ENCODE data around the gene LMBRD1.
A peak's percentile ranks its signal among the peaks of the same experiment; 100 is the strongest.
"Not testable (repeated sequence)": the region's sequence is repeated elsewhere in the genome, so short reads cannot be mapped to it uniquely, and the experiment has no call there.

The LMBRD1 gene

DNA sequence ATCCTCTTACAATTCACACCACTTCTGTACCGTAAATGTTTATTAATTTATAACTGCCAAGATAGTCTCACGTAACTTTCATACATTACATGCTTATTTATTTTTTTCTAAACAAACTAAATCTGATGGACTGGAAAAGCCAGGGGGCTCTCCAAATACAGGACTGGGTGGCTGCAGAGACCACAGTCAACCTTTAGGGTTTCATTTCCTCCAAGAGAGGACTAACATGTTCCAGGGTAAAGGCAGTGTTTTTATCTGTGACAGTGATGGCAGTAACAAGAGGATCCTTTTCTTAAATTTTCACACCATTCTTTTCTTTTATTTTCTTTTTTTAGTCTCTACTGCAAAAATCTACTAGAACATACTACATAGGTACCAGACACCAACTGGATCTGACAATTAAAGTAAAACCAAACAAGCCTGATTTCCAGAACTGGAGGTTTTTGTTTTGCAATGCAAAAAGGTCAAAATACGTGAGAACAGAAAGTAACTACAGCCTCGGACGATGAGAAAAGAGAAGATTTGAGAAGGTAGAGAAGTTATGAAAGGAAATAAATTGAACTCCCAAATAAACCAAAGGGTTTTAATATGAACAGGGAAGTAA, 1.2 kb downstream of the LMBRD1 start:
- DNase-seq, result no peak

DNA sequence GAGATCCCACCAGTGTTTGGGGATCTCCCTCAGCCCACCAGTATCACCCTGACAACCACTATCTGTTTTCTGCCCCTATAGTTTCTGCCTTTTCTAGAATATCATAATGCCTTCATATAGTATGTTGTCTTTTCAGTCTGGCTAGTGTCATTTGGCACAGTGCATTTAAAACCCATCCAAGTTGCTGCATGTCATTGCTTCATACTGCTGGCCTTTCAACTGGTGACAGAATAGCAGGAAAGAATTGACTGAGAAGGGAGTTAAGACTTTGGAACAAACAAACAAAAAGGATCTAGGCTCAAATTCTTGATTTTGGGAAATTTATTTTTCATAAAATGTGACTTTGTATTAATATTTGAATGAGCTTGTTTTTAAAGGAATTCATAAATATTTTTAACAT, 4.5 kb downstream of the LMBRD1 start:
- DNase-seq, result no peak

DNA sequence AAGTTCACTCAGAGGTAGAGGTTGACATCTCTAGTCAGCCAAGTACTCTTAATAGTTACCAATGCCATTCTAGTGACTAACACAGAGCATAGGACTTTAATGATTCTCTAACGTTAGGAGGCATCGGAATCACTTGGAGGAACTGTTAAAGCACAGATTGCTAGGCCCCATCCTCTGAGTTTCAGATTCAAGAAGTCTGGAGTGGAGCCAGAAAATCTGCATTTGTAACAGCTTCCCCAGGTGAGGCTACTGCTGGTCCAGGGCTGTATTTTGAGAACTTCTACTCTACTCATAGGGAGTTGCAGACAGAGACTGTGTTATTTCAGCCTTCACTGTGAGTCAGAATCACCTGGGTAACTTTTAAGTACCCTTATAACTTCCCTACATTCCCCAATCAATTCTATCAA, 5.7 kb downstream of the LMBRD1 start:
- DNase-seq, result no peak

DNA sequence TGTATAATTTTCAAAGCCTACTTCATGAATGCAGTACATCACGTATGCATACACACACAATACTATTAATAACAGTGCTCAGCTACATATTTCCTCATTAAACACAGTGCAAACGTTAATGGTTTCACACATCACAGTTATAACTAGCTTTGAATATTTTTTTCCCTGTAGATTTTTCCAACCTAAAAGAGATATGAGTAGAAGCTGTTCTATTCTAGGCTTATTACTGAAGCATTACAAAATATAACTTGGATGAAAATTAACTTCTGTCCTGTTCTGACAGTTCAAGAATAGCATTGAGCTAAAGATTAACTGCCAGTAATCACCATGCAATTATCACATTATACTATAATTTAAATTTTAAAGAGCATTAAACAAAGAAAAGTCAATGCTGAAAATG, 6.2 kb downstream of the LMBRD1 start:
- no peak for DNase-seq

DNA sequence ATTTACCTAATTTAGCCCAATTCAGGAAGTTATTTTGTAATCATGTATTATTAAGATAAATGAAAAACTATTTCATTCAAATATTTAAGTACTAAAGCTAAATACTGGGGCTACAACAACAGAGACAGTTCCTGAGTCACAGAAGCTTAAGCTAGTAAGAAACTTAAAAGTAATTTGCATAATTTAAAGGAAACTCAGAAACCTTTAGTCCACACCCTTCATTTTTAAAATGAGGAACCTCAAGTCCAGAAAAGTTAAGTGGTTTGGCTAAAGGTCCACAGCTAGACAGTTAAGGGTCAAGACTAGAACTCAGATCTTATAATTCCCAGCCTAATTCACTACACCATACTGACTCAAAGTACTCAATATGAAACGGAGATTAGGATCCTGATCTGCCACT, 7.2 kb downstream of the LMBRD1 start:
- DNase-seq, result no peak

DNA sequence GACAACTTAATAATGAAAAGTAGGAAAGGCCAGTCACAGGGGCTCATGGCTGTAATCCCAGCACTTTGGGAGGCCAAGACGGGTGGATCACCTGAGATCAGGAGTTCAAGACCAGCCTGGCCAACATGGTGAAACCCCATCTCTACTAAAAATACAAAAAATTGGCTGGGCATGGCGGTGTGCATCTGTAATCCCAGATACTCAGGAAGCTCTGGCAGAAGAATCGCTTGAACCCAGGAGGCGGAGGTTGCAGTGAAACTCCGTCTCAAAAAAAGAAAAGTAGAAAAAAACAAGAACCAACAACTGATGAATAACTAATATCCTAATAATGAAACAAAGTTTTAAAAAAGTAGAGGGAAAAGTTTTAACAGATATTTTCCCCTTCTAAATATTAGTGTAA, 9.4 kb downstream of the LMBRD1 start:
- DNase-seq, result not testable (repeated sequence)

DNA sequence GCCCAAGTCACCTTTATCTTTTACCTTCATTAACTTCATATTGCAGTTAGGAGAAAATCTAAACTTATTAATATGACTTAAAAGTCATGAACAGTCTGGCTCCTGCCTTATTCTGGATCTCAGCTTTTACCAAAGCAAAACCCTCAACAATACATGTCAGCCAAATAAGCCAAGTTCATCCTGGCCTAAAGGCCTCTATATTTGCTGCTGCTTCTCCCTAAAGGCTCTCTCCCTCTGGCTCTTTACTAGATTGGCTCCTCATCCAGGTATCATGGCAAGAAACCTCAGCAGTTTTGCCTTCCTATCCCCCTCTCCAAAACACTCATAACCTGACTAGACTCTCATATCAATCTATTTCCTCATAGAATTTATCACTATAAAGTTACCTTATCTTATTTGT, 11.1 kb downstream of the LMBRD1 start:
- no peak for DNase-seq

DNA sequence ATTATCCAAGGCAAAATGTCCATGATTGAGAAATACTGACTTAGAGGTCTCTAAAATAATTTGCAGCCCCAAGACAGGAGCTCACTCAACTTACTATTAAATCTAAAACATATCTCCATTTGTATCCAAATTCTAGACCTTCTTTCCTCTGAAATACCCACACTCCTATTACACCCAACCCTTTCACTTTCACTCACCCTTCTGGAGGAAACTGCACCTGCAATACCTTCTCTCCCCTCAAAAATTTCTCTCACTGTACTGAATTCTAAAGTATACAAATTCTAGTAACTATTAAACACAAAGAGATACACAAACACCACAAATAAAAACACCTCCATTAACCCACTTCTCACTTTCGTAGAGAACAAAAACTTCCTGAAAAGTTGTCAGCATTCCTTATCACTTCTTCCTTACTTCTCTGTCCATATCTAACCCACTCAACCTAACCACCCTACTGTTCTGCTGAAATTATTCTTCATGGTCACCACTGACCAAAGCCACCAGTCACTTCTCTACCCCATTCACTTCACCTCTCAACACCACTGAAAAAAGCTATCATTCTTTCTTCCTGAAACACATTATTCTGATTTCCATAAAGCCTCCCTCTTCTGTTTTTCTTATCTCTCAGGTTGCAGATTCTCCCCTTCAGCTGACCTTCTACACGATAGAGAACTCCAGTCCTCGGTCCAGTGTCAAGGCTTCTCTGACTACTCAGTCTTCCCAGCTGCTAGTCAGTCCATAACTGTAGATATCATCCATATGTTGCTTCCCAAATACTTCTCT, 12.0 kb downstream of the LMBRD1 start:
- no peak for DNase-seq

DNA sequence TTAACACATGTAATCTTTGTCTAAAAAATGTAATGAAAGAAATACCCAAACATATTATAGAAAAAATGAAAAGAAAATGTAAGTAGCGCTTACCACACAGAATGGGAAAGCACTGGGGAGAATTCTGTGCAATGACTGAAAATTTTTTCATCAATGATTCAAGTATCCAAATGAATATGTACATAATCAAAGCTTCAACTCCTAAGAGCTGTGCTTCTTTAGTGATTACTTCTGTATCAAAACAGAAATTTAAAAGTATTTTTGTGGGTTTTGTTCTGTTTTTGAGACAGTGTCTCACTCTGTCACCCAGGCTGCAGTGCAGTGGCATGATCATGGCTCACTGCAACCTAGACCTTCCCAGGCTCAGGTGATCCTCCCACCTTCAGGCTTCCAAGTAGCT, 13.7 kb downstream of the LMBRD1 start:
- DNase-seq, result no peak

DNA sequence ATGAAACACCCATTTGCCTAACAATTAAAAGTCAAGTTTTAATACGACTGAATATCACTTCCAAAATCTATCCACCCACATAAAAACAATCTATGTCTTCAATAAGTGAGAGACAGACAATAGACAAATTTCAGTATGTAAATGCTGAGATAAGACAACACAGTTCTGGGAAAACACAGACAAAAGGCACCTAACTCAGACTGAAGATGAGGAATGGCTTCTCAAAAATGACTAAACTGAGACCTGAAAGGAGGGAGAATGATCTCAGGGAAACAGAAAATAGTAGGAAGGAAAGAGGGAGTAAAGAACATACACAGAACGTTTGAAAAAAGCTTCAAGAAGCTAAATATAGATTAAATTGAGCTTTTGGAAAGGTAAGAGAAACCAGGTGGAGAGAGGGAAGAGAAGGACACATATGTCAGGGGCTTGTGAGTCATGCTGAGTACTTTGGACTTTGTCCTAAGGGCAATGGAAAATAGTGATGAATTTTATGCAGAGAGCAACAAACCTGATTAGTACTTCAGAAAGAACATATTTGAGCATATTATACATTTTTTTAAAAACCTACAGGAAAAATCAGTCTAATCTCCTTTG, 16.1 kb downstream of the LMBRD1 start:
- no peak for DNase-seq

DNA sequence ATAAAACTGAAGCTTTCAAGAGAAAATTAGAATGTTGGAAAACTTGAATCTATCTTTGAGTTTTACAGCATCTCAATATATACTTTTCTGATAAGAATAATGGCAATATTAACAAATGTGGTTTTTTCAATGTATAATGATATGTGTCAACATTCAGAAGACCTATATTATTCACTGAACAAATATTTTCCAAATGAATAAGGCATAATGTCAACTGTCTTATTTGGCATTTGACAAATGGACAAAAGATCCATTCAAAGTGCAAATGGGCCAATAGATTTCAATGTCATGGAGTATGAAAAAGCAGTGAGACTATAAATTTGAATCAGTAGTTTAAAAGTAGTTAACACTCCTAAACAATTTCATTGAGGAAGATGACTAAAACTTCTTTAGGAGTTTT, 20.9 kb downstream of the LMBRD1 start:
- DNase-seq, result no peak

DNA sequence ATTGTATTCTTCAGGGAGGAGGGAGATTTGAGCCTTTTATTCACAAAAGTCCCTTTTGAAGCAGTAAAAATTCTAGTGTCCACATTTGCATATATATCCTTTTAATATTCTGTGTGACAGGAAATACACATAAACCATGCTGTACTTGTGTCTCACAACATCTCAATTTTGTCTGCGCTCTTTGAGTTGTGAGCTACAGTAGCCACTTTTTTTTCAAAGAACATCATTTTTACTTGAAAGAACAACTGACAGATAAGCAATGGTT, 21.3 kb downstream of the LMBRD1 start:
- DNase-seq, result no peak

DNA sequence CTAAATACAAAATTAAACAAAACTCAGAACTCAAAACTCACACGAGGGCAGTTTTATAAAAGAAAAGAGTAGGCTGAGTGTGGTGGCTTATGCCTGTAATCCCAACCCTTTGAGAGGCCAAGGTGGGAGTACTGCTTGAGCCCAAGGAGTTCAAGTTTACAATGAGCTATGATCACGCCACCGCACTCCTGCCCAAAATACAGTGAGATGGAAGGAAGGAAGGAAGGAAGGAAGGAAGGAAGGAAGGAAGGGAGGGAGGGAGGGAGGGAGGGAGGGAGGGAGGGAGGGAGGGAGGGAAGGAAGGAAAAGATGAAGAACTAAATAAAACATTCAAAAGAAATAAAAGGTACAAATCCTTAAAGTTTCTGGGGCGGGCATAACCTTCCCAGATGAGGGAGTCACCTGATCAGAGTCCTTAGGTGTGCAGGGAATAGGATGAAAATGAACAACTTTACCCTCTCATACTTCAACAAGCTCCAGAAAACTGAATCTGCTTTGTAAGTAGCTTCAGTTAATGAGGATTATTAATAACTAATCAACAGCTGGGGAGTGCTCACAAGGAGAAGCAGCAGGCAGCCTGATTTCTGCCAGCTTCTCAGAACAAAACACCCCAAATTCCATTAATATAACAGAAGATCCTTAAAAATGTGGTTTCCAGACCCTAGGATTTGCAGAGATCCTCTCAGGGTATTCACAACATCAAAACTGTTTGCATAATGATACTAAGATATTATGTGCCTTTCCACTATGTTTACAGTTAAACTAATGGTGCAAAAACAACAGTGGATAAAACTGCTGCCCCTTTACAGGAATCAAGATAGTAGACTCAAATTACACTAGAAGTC, 21.8 kb downstream of the LMBRD1 start:
- no peak for DNase-seq

DNA sequence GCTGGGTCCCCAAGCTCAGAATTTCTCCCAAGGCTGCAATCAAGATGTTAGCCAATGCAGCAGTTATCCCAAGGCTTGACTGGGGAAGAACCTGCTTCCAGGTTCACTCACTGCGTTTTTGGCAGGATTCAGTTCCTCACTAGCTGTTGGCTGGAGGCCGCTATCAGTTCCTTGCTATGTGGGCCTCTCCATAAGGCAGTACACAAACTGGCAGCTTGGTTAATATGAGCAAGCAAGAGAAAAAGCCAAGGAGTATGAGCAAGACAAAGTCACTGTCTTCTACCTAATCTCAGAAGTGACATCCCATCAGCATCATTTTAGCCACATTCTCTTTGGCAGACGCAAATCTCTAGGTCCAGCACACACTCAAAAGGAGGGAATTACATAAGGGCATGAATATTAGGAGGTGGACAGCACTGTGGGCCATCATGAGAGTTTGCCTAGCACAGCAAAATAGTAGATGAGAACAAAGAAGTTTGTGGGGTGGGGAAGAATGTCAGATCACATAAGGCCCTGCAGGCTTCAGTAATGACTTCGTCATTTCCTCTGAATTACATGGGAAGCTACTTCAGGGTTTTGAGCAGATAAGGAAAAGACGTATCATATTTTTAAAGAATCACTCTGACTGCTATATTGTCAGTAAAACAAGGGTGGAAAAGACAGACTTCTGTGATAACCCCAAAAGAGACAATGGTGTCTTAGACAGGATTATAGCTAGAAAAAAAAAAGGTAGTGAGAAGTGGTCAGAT, 25.5 kb downstream of the LMBRD1 start:
- no peak for DNase-seq

DNA sequence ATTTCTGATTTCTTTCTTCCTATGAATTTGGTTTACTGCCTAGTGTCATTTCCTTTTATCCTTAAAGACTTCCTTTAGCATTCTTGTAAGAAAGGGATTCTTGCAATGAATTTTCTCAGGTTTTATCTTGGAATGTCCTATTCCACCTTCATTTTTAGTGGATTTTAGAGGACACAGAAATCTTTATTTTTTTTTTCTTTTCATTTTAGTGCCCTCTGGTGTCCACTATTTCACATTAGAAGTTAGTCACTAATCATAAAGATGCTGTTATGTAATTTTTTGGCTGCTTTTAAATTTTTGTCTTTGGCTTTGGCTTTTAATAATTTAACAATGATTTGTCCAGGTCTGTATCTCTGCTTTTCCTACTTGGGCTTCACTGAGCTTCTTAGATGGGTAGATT, 28.1 kb downstream of the LMBRD1 start:
- DNase-seq, result no peak

DNA sequence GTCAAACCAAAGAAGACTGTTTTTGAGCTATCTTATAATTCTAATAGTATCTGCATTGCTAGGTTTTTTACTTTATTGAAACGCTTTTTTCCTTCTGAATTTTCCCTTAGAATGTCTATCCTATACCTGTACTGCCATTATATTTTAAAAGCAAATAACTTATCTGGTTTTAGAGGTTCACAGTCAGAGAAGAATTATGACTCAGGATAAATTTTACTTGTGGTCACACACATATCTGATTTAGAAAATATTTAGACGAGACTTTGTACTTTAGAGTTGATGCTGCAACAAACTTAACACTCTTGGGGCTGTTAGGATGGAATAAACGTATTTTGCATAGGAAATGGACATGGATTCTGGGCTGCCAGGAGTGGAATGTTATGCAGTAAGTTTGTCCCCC, 33.0 kb downstream of the LMBRD1 start:
- no peak for DNase-seq

DNA sequence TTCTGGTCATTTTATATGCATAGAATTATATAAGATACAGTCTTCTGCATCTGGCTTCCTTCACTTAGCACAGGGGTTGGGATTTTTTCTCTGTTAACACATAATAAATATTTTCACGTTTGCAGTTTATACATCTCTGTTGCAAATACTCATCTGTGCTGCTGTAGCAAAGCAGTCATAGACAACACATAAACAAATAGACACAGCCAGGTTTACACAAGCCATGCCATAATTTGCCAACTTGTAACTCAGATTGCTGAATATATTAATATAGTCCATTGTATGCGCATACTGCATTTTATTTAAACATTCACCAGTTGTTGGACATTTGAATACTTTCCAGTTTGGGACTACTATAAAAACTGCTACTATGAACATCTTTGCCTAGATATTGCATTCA, 35.0 kb downstream of the LMBRD1 start:
- no peak for DNase-seq

DNA sequence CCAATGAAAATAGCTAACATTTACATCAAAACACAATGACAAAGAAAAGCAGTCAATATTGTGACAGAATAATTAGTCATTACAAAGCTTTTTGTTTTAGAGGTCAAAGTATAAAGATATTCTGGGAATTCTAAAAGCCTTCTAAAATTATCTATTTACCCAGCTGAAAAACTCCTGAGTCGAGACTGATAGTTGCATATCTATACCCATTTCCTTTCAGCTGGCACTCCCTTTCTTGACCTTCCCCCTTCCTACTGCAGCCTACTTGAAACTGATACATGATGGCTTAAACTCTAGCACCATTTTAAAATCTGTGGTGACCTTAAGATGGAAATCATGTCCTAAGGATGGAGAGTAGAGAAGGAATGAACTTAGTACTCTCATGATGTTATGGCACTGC, 38.6 kb downstream of the LMBRD1 start:
- DNase-seq, result no peak

DNA sequence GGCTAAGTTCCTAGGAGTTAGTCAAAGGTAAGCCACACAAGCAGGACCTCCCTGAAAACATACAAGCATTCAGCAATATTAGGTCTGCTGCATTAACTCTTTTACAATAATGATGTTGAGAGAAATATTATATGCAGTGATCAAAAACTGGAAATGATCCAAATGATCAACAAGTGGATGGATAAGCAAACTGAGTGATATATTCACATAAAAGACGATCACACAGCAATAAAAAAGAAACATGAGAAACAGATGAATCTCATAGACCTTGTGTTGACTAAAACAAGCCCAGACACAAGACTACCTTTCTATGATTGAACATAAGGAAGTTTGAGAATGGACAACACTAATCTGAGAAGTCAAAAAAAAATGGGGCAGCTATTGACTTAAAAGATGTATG, 39.9 kb downstream of the LMBRD1 start:
- no peak for DNase-seq

DNA sequence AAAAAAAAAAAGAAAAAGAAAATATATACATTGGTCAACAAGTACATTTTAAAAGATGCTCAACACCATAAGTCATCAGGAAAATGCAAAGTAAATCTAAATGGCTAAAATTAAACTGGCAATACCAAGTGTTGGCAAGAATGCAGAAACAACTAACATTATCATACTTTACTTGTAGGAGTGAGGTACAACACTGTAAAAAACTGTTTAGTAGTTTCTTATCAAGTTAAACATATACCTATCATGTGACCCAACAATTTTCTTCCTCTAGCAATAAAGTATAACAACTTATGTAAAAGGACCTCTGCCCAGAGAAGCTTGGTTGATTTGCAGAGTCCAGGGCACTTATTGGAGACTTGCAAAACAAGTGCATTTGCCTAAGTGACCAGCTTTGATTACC, 40.4 kb downstream of the LMBRD1 start:
- no peak for DNase-seq

DNA sequence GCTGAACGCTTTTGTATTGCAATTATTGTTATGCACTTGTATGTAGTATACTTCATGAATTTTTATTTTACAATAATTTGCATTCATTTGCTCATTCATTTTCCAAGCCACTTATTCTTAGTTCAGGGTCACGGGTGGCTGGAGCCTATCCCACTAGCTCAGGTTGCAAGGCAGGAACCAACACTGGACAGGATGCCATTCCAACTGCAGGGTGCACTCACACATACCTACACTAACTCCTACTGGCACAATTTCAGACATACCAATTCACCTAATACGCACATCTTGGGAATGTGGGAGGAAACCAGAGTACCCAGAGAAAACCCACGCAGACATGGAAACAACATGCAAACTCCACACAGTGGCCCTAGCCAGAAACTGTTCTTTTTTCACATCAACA, 61.8 kb downstream of the LMBRD1 start:
- DNase-seq, result peak; percentile 4

DNA sequence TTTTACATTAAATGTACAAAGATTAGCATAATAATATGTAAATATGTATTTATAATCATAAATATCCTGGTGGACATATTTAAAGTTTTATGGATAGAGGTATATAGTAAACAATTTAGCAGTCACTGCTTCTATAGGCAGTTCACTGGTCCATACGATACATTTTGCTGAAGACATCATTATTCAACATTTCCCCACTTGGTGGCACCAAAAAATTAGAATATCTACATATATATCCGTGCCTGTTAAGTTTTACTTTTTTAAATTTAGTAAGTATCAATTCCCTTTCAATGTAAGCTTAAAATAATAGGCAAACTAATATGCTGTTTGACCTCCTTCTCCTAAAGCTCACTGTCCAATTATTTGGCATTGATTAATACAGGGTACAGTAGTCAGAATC, 64.2 kb downstream of the LMBRD1 start:
- DNase-seq, result no peak

DNA sequence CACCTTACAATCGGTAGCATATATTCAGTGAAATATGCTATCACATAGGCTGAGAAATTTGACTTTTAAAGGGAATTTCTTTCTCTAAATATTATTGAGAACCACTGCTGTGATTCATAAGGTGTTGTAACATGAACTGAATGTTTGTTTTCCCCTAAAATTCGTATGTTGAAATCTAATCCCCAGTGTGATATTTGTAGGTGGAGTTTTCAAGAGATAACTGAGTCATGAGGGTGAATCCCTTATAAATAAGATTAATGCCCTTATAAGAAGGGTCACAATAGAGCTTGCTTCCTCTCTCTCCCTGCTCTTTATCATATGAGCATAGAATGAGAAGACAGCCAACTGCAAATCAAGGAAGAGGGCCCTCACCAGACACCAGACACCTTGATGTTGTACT, 64.8 kb downstream of the LMBRD1 start:
- no peak for DNase-seq
